ENCODE results near the gene RTTN.

RTTN gene

DNA sequence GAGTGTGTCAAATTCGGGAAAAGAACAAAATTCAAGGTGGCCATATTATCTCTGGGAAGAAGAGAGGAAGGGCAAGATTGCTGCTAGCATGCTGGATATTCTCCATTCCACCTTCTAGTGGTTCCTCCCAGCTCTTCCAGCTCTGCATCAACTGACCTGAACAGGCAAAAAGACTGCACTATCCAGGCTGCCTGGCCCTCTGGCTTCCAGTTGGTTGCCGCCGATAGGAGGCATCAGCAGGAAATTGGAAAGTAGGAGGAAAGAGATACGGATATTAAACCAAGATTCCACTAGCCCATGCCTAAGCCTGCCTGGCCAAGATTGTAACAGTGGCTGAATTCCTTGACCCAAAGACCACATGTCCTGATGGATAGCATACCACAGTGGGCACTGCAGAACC lies 1.7 kb upstream of the RTTN start:
- DNase-seq, result no peak

DNA sequence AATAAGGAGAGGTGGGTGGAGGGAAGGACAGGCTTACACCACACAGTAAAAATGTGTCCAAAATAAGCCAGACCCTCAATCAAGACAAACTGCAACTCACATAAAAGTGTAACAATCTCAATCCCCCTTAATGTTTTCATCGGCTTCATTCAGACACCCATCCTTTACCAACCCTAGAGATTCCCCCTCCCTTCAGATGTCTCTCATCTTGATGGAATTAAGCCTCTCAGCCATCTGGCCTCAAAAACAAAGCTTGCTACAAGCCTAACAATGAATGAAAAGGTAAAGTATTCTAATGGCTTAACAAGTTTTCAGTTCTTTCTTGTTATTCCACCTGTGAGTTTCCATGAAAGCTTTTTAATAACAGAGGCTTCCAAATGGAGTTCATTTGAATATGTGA lies 5.2 kb downstream of the RTTN start:
- DNase-seq, result no peak

DNA sequence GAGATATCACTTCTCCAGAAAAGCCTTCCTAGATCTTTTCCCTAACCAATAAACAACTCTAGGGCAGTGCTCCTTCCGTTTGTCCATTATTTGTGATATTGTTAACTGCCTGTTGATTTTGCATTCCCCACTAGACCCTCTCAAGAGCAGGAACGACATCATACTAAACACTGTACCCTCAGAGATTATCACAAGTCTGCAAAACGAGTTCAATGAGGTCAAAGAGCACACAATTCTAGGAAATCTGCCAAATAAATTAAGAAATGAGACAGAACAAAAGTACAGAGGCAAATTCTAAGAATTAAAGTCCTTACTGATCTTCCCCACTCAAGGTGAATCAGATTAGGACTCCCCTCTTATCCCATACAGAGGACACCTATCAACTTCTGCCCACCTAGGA lies 7.6 kb downstream of the RTTN start:
- DNase-seq, result no peak

DNA sequence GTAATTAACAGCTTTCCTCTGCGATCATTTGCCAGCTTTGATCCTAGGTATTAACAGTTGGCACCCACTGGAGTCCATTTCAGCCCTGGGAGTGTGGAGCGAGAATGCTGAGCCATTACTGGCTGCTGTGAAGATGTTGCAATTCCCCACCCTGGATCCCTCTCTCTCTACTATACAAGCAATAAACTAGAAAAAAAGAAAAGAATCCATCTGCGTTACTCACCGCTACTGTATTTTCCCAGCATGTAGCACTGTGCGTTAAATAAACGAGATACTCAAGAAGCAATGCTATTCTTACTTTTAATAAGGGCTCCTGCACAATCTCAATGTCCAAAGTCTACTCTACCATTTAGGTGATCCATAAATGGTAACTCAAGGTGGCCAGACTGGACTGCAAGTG lies 8.5 kb downstream of the RTTN start:
- DNase-seq, result no peak

DNA sequence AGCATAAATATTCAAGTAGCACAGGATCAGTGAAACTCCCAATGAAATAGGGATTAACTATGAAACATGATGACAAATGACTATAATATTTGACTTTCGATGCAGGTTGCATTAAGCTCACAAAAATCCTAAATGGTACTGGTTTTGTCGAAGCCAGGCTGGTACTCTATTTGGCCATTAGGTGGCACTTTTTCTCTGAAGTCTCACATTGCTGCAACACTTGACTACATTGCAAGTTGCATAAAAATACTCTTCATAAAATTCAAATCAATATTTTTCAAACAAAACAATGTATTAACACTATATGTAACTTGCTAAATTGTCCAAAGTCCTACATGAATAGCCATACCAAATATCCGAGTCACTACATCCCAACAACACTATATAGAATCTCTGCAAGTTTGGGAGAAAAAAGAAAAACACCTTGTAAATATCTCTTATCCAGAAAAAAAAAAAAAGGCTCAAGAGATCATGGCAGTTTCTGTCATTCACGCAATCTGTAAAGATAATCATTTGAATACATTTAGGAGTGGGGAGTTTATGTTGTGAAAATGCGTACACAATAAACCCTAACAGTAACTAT lies 9.5 kb downstream of the RTTN start:
- no peak for DNase-seq

DNA sequence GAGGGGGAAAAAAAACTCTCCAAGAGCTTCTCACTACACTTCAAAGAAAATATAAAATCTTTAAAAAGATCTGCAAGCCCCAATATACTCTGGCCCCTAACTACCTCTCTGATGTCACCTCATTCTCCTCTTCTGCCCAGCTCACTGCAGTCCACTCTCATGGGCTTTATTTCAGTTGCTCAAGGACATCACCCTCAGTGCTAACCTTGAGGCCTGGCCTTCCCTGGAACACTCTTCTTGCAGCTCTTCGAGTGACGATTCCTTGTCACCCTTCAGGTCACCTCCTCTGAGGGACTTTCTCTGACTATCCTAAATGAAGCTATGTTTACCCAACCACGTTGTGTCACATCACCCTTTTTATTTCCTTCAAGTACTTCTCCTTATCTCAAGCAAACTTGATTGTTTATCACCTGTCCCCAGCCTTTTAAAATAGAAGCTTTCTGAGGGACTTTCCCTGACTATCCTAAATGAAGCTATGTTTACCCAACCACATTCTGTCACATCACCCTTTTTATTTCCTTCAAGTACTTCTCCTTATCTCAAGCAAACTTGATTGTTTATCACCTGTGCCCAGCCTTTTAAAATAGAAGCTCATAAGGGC lies 10.4 kb downstream of the RTTN start:
- no peak for DNase-seq

DNA sequence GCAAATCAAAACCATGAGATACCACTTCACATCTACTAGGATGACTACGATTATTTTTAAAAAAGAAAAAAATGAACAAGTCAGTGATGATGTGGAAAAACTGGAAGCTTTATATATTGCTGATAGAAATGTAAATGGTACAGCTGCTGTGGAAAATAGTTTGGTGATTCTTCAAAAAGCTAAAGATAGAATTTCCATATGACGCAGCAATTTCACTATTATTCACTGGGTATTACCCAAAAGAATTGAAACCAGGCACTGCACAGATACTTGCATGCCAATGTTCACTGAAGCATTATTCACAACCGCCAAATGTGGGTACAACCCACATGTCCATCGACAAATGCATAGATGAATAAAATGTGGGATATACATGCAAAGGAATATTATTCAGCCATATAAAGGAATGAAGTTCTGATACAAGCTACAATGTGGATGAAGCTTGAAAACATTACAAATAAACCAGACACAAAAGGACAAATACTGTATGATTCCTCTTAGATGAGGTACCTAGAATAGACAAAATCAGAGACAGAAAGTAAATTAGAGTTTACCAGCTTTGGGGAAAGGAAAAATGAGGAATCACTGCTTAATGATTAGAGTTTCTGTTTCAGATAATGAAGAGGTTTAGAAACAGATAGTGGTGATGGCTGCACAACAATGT lies 11.1 kb downstream of the RTTN start:
- no peak for DNase-seq

DNA sequence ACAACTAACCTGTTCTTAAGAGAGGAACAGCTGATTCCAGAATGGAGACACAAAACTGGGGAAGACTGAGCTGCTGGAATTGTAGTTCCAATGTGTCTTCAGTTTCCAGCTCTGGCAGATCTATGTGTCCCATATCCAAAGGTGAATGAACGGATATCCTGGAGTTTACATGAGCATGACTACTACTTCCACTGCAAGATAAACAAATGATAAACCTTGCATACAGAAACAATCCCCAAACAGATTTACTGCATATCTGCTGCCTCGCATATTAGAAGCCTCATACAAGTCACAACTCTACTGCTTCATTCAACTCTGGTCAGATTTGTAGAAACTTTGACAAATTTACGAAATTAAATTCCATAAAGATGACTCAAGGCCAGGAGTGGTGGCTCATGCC lies 15.0 kb downstream of the RTTN start:
- no peak for DNase-seq

DNA sequence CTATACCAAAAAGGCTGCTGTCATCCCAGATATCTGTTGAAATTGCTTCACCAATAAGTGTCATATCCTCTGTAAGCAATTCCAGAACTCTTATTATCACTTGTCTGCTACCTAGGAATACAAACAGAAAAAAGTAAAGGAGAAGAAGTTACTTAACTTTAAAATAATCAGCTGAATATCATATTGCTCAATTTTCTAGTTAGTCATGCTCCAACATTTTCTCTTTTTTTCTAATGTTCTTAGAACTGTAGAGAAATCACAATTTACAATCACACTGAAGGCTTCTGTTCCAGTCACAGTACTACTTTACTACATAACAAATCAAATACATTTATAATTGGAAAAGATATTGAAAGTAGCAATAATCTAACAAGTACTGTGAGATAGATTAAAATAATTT lies 17.4 kb downstream of the RTTN start:
- DNase-seq, result no peak

DNA sequence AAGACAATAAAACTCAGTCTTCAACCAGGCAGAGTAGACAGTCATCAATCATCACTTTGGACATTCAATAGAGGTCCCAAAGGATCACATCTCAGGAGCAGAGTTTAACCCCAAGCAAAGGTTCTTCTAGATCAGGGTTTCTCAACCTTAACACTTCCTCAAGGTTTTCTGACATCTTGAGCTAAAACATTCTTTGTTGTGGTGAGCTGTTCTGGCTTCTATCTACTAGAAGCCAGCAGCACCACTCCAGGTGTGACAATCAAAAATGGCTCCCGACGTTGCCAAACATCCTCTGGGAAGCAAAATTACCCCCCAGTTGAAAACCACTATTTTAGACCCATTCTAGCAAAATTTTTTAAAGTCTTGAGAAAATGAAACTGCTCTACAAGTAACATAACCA lies 22.0 kb downstream of the RTTN start:
- DNase-seq, result no peak

DNA sequence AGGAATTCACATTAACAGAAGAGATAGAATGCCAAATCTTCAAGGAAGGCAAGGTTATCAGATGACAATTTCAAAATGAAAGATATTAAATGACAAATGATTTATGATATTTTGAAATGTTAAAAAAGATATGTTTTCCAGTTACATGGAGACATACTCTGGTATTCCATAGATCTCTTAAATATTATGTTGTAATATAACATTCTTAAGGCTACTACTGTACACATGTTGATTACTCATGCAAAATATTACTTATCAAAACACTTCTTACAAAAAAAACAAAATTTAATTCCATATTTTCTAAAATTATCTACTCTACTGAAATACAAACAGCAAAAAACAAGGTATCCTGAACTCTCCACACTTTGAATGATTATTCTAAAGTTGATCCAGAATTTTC lies 22.9 kb downstream of the RTTN start:
- no peak for DNase-seq

DNA sequence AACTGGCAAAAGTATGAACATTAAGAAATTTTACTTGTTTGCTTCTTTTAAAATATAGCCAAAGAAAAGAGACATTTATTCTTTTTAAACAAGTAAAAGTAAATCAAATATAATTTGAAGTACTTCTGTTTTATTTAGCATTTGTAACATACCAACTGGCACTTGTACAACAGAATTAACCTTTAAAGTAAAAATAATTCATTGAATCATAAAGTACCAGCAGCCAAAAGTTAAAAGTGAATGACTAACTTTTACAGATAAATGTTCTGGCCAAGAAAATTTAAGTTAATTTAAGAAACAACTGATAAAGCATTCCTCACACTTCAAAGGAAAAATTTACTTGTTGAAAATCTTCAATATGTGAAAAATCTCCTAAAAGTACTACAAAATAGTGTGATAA lies 23.8 kb downstream of the RTTN start:
- no peak for DNase-seq

DNA sequence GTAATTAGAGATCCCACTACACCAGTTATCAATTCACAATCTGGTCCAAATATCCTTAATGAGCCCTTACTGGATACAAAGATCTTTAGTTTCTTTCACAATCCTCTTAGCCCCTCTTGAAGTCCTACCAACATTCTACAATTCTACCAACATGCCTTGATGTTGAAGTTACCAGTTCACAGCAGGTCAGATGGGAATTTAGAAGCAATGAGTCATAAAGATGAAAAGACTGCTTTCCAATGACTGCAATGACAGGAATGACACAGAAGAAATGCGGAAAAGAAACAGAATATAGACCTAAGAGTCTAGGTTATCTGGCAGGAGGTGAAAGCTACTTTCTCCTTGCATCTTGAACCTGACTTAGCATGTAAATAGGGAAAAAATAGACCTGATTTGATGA lies 24.5 kb downstream of the RTTN start:
- no peak for DNase-seq

DNA sequence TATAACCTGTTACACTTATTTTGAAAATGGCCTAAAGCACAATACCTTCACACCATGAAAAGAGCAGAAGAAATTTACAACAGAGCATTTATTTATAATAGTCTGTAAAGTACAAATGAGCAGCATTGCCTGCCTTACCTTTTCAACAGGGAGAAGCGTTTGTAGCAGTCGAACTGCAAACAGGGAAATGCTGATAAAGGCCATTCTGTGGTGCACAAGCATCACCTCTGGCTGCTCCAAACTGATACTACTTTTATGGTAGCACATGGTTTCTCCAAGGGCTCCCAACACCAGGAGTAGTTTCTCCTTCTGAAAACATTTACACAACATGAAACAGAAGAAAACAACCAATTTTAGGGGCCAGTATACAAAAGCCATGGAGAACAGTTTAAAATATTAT lies 28.9 kb downstream of the RTTN start:
- DNase-seq, result no peak

DNA sequence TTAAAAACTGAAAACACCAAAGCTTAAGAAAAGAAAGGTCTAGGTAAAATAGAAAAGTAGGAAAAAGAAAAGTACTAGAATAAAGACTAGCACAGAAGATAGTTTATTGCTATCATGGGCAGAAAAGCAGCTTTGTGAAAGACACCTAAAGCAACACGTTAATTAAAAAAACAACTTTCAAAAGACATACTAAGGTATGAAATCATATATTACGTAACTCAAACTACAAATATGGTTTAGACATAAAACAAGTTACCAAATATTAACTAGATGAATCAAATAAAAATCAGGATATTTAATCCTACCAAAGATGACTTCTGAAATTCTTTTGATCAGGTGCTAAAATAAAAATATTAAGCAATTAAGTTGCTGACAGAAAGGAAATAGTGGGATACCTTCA lies 30.3 kb downstream of the RTTN start:
- DNase-seq, result no peak

DNA sequence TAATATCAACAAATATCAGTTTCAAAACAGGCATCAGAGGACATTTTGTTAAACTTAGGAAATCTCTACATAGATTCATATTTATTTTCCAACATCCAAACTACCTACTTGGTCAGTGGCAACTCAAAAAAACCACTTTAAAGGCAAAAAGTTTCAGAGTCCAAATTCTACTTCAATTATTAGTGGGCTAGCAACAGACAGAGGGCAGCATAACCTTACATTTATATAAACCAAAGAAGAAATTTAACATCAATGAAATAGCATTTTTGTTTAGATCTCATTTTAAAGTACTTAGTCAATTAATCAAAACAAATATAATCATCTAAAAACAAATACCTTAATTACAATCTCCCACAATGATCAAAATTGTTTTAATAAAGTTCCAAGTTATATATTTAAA lies 33.3 kb downstream of the RTTN start:
- DNase-seq, result no peak

DNA sequence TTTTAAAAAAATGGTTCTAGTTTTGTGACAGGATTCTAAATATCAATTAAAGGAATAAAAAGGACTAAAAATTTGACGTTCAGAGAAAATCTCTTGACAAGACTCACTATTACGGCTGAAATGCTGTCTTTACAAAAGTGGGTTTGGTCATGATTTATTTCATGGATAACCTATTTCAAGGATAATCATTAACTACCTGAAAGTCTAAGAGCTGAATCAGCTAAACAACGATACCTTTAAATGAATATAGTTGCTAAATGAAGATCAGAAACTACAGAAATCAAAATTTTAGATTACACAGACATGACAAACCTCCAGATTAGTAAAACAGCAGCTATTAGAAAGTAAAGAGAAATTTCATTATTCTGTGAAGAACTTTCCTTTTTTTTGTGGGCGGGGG lies 35.7 kb downstream of the RTTN start:
- no peak for DNase-seq

DNA sequence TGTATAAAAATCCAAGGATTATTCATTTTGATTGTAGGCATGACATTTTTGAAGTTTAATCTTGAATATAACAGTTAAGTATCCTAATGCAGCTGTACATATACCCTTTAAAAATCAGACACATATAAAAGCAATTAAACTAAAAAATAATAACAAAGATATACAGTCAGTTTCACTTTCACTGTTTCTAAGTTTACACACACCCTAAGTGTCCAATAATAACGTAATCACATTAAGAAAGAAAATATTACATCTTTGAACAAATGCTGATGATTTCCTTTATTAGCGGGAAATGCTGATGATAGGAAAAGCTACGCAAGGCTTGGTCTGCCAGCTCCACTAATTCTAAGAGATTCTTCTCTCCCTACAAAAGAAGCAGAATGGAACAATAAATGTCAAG lies 38.8 kb downstream of the RTTN start:
- no peak for DNase-seq

DNA sequence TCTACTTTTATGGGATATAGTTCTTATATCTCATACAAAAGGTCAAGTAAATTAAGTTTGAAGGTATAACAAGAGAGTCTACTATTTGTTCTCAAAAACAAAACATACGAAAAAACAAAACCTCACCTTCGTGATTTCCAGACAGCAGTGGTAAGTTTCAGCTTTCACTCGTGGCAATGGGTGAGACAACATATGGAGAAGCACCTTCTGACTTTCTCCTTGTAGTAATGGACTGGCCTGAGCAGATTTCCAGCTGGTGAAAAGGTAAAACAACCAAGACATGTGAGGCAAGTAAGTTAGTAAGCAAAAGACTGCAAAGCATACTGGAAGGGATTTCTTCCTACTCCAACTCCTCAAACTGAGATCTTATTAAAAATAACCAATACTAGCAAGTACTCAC lies 39.6 kb downstream of the RTTN start:
- no peak for DNase-seq

DNA sequence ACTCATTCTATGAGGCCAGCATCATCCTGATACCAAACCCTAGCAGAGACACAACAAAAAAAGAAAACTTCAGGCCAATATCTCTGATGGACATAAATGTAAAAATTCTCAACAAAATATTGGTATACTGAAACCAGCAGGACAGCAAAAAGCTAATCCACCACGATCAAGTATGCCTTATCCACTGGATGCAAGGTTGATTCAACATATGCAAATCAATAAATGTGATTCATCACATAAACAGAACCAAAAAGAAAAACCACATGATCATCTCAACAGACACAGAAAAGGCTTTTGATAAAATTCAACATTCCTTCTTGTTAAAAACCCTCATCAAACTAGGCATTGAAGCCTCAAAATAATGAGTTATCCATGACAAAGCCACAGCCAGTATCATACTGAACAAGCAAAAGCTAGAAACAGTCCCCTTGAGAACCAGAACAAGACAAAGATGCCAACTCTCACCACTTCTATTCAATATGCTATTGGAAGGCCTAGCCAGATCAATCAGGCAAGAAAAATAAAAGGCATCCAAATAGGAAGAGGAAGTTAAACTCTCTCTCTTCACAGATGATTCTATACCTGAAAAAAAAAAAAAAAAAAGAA lies 45.3 kb downstream of the RTTN start:
- no peak for DNase-seq

DNA sequence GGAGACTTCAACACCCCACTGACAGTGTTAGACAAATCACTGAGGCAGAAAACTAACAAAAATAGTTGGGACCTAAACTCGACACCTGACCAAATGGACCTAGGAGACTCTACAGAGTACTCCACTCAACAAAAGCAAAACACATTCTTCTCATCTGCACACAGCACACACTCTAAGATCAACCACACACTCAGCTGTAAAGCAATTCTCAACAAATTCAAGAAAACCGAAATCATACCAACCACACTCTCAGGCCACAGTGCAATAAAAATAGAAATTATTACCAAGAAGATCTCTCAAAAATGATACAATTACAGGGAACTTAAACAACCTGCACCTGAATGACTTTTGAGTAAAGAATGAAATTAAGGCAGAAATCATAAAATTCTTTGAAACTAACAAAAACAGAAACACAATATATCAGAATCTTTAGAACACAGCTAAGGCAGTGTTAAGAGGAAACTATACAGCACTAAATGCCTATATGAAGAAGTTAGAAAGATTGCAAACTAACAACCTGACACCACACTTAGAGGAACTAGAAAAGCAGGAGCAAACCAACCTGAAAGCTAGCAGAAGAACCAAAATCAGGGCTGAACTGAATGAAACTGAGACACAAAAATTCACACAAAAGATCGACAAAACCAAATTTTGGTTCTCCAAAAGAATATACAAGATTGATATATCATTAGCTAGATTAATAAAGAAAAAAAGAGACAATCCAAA lies 46.3 kb downstream of the RTTN start:
- no peak for DNase-seq

DNA sequence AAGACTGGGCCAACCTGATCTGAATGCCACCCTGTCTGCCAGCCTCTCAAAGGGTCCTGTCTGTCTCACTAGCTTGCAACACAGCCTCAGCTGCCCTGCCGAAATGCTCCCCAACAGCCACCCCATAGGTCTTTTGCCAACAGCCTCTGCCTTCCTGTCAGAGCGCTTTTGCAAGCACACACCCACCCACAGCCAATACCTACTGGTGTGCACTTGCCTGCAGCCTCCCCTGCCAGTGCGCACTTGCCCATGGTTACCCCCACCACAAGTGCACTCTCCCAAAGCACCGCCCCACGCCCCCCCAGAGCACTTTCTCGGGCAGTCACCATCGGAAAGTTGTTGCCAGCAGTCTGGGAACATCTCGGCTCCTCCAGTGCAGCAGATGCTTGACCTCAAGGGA lies 48.6 kb downstream of the RTTN start:
- DNase-seq, result no peak

DNA sequence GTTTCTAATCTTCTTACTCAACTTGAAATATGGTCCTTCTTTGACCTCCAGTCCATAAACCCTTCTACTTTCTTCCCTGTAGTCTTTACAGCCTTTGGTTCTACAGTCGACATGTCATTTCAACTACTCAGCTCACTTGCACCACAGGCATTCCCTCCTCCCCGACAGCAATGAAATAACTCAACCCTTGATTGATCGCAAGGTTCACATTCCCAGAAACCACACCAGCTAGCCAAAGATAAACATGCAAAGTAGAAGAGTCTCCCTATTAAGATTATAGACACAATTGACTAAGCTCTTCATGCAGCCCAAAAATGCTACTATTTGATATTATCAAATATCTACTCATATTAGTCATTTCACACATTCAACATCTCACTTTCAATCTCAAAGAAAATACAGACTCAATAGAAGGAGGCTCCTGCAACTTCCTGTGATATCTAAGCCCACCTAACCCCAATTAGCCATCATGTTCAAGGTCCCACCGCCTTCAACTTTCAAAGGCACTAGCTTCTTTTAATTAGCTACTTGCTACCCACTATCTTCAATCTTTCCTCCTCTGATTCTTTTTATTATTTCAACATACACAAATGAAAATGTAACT lies 50.8 kb downstream of the RTTN start:
- DNase-seq, result no peak

DNA sequence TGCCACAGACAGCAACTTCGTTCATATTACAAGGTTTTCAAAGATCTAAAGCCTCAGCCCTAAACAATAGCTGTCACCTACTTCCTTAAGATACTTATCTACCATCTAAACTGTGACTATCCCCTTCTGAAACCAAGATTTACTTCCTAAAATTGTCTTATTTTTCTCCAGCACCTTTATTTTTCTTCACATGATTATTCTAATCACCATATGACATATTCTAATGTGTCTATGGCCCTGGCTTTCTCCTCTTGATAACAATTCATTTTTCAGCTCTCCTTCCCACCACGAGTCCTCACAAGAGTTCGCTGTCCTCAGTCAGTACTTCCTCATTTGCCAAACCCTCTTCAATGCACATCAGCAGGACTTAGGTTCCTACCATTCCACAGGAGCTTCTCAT lies 53.9 kb downstream of the RTTN start:
- no peak for DNase-seq

Measured in NCI-H2029 (cell line).